CD14-positive monocyte (primary cell): ENCODE data around the gene KIF5C. TPM values are rescaled to one million over a fixed set of nuclear protein-coding genes. Genes with fewer than 3 reads are reported as not detected.

ENCODE experiments used
- DNase-seq, 3 donors: peaks; one replicate each; pipeline ENCODE4 v3.0.0-alpha.2; 2011 to 2022
- H2AFZ ChIP-seq: 2 replicates; pipeline ENCODE4 v1.6.0; 2012; ENCODE audit warnings: mild to moderate bottlenecking, low read depth, low read length, inconsistent platforms; ENCODE audit not compliant: insufficient read depth, poor library complexity, severe bottlenecking
- H3K27ac ChIP-seq, 2 donors: 1 replicate in 1 of 2; 2 replicates in 1 of 2; pipeline ENCODE4 v1.5.1; 2012 to 2013; ENCODE audit warnings: low read length in 2 of 2, control low read depth in 1 of 2, inconsistent platforms in 1 of 2, low read depth in 1 of 2, mild to moderate bottlenecking in 1 of 2
- H3K27me3 ChIP-seq, 2 donors: one replicate each; pipeline versions ENCODE4 v1.6.0 to v1.6.1; 2011 to 2013; ENCODE audit warnings: low read length in 2 of 2; ENCODE audit not compliant: control insufficient read depth in 2 of 2, insufficient read depth in 2 of 2
- H3K36me3 ChIP-seq, 2 donors: replicated peaks in 1 of 2; 1 replicate in 1 of 2; 2 replicates in 1 of 2; pipeline versions ENCODE4 v1.5.1 to v1.6.1; 2012 to 2013; ENCODE audit warnings: low read length in 2 of 2, control low read depth in 1 of 2, inconsistent platforms in 1 of 2, mild to moderate bottlenecking in 1 of 2; ENCODE audit not compliant: insufficient read depth in 2 of 2, control insufficient read depth in 1 of 2
- H3K4me1 ChIP-seq, 2 donors: 1 replicate in 1 of 2; 2 replicates in 1 of 2; pipeline versions ENCODE4 v1.5.1 to v1.6.1; 2012 to 2013; ENCODE audit warnings: low read length in 2 of 2, control low read depth in 1 of 2, inconsistent platforms in 1 of 2, mild to moderate bottlenecking in 1 of 2, moderate library complexity in 1 of 2; ENCODE audit not compliant: insufficient read depth in 2 of 2, control insufficient read depth in 1 of 2
- H3K4me2 ChIP-seq: replicated peaks from 2 replicates; pipeline ENCODE3; 2012; ENCODE audit warnings: low read length, moderate library complexity, mild to moderate bottlenecking; ENCODE audit not compliant: poor library complexity, severe bottlenecking; ENCODE audit errors: extremely low read depth
- H3K4me3 ChIP-seq, 3 experiments: fragments of 200-600 bp in 1 of 3; sonication (generic) in 1 of 3; replicated peaks in 1 of 3; 1 replicate in 2 of 3; 2 replicates in 1 of 3; pipeline ENCODE4 v1.5.1; 2011 to 2013; ENCODE audit warnings: low read length in 3 of 3, mild to moderate bottlenecking in 3 of 3, control low read depth in 2 of 3, low read depth in 2 of 3, inconsistent platforms in 1 of 3, moderate library complexity in 1 of 3
- H3K79me2 ChIP-seq: 2 replicates; pipeline ENCODE4 v1.6.0; 2012; ENCODE audit warnings: mild to moderate bottlenecking, control low read depth, inconsistent platforms, low read length, moderate library complexity; ENCODE audit not compliant: insufficient read depth
- H3K9ac ChIP-seq: 2 replicates; pipeline ENCODE4 v1.6.0; 2017; ENCODE audit warnings: low read length, mild to moderate bottlenecking; ENCODE audit not compliant: insufficient read depth, poor library complexity, severe bottlenecking
- H3K9me3 ChIP-seq, 2 donors: replicated peaks in 1 of 2; 1 replicate in 1 of 2; 2 replicates in 1 of 2; pipeline versions ENCODE4 v1.5.1 to v1.6.1; 2012 to 2013; ENCODE audit warnings: low read length in 2 of 2, control low read depth in 1 of 2; ENCODE audit not compliant: control insufficient read depth in 1 of 2, insufficient read depth in 1 of 2
- H4K20me1 ChIP-seq: 2 replicates; pipeline ENCODE4 v1.6.0; 2012; ENCODE audit warnings: mild to moderate bottlenecking, low read length, control low read depth, moderate library complexity; ENCODE audit not compliant: insufficient read depth
- H3K27ac Mint-ChIP-seq, 7 donors: one replicate each; pipeline ENCODE4 v1.8.0; 2020; ENCODE audit warnings: mild to moderate bottlenecking in 7 of 7, mixed read lengths in 7 of 7, moderate library complexity in 6 of 7, inconsistent platforms in 2 of 7
- H3K27me3 Mint-ChIP-seq, 3 donors: one replicate each; pipeline ENCODE4 v1.8.0; 2021 to 2022; ENCODE audit warnings: low read depth in 3 of 3, mild to moderate bottlenecking in 3 of 3, mixed read lengths in 3 of 3, moderate library complexity in 3 of 3, inconsistent platforms in 1 of 3
- H3K36me3 Mint-ChIP-seq, 2 donors: one replicate each; pipeline ENCODE4 v1.8.0; 2020; ENCODE audit warnings: mixed read lengths in 2 of 2, inconsistent platforms in 1 of 2, mild to moderate bottlenecking in 1 of 2
- H3K4me1 Mint-ChIP-seq: one replicate; pipeline ENCODE4 v1.8.0; 2020; ENCODE audit warnings: mild to moderate bottlenecking, mixed read lengths
- H3K4me3 Mint-ChIP-seq, 2 donors: one replicate each; pipeline ENCODE4 v1.8.0; 2020; ENCODE audit warnings: mild to moderate bottlenecking in 2 of 2, mixed read lengths in 2 of 2, moderate library complexity in 1 of 2
- H3K9me3 Mint-ChIP-seq, 7 donors: one replicate each; pipeline ENCODE4 v1.8.0; 2020 to 2022; ENCODE audit warnings: mixed read lengths in 7 of 7, mild to moderate bottlenecking in 6 of 7, moderate library complexity in 6 of 7, inconsistent platforms in 2 of 7
- CTCF ChIP-seq: fragments of 200-600 bp; IDR thresholded peaks from one replicate; pipeline ENCODE4 v1.8.0; 2022; ENCODE audit warnings: antibody characterized with exemption, mild to moderate bottlenecking
- WGBS: methylation state at CpG from one replicate; pipeline ENCODE4 v1.1.5; 2013; ENCODE audit warnings: missing lambda C conversion rate; ENCODE audit not compliant: insufficient coverage; 5-methylcytosine and 5-hydroxymethylcytosine counted together
- intact Hi-C, 2 donors: fragments of 100-400 bp; cut with micrococcal nuclease; formaldehyde crosslinking; loops; one replicate each; pipeline versions ENCODE4 v1.15.0 to v1.15.1; 2023
- polyA plus RNA-seq, 3 donors: library from polyadenylated mRNA; depleted of rRNA in 1 of 3; unstranded in 2 of 3; stranded (reverse) in 1 of 3; fragments of 300-500 nt in 2 of 3; fragments of >200 nt in 1 of 3; fragmentation: Illumina TruSeq in 2 of 3; gene quantifications; 1 replicate in 2 of 3; 2 replicates in 1 of 3; pipeline ENCODE4 v1.2.3, GENCODE V29; 2012 to 2021

The KIF5C gene
- polyA plus RNA-seq, 3 donors: 0.04 TPM; not detected in 2

- peaks cover 0 to 4% of the 10 kb centered on the region in 2 donors for H3K9me3 ChIP-seq
- no peak overlapping the region for H3K4me3 ChIP-seq
- H3K27ac ChIP-seq: no peak overlapping the region
- no peaks in the 10 kb centered on the region for H3K79me2 ChIP-seq
- no peaks in the 10 kb centered on the region for H4K20me1 ChIP-seq
- no peak overlapping the region for H3K9ac ChIP-seq
- no peaks in the 10 kb centered on the region for H3K4me1 ChIP-seq
- H3K4me2 ChIP-seq: no peak overlapping the region
- H3K27me3 Mint-ChIP-seq: peaks cover 0 to 2% (median 0%) of the 10 kb centered on the region in 3 donors
- WGBS: no CpG with 5 or more reads among the region's 1 CpG
- no peak overlapping the region for H3K27ac Mint-ChIP-seq
- H3K9me3 Mint-ChIP-seq: peaks cover 3 to 12% (median 7%) of the 10 kb centered on the region in 7 donors
- H2AFZ ChIP-seq: no peak overlapping the region
- H3K4me1 Mint-ChIP-seq: no peaks in the 10 kb centered on the region
- no peak overlapping the region for H3K4me3 Mint-ChIP-seq
- no peak for DNase-seq
- H3K36me3 ChIP-seq: no peaks in the 10 kb centered on the region
- TF ChIP-seq CTCF: no peak
- intact Hi-C loops: no loop called here
- H3K27me3 ChIP-seq: no peaks in the 10 kb centered on the region
- no peaks in the 10 kb centered on the region for H3K36me3 Mint-ChIP-seq
These were observed 26.9 kb upstream of the KIF5C start for GRCh38 chr2:148848146-148848545.

GRCh38 chr2:148853458-148853857 lies 21.6 kb upstream of the KIF5C start:
- Histone ChIP-seq H3K27ac (no peak overlapping the region), H3K27me3 (no peaks in the 10 kb centered on the region), H3K4me1 (no peaks in the 10 kb centered on the region), H3K79me2 (no peaks in the 10 kb centered on the region), H3K9me3 (peaks cover 0 to 4% of the 10 kb centered on the region in 2 donors), H3K4me2 (no peak overlapping the region), H2AFZ (no peak overlapping the region), H3K36me3 (no peaks in the 10 kb centered on the region), H3K4me3 (no peak overlapping the region), H4K20me1 (no peaks in the 10 kb centered on the region), H3K9ac (no peak overlapping the region)
- H3K4me3 Mint-ChIP-seq: no peak overlapping the region
- no peak for DNase-seq
- H3K36me3 Mint-ChIP-seq: no peaks in the 10 kb centered on the region
- peaks cover 0 to 3% (median 0%) of the 10 kb centered on the region in 3 donors for H3K27me3 Mint-ChIP-seq
- TF ChIP-seq CTCF: no peak
- peaks cover 1 to 5% (median 2%) of the 10 kb centered on the region in 7 donors for H3K9me3 Mint-ChIP-seq
- no CpG with 5 or more reads among the region's 2 CpGs for WGBS
- no peak overlapping the region for H3K27ac Mint-ChIP-seq
- peaks cover 2% of the 10 kb centered on the region for H3K4me1 Mint-ChIP-seq
- intact Hi-C loops: no loop called here
